Aorta (tissue), 5 donors: Measurements from ENCODE around the gene NEDD4L. TPM values are rescaled to one million over a fixed set of nuclear protein-coding genes. Genes with fewer than 3 reads are reported as not detected.
"Not testable (repeated sequence)": the region's sequence is repeated elsewhere in the genome, so short reads cannot be mapped to it uniquely, and the experiment has no call there.

Experiments used
- ATAC-seq: fragments of 200-7000 bp; cut with Tn5 transposase; one replicate; pipeline ENCODE4 v1.9.1; 2022; ENCODE audit warnings: moderate library complexity; ENCODE audit not compliant: low FRiP score
- DNase-seq, 2 donors: peaks; one replicate each; pipeline ENCODE4 v3.0.0-alpha.2; 2020
- H3K27ac ChIP-seq, 2 donors: one replicate each; pipeline ENCODE4 v1.5.1; 2013; ENCODE audit warnings: low read length in 2 of 2, mild to moderate bottlenecking in 2 of 2, moderate library complexity in 2 of 2, control low read depth in 1 of 2, inconsistent platforms in 1 of 2, low read depth in 1 of 2
- H3K27me3 ChIP-seq, 2 donors: one replicate each; pipeline ENCODE4 v1.6.1; 2013; ENCODE audit warnings: control low read depth in 1 of 2, low read length in 1 of 2, mild to moderate bottlenecking in 1 of 2, moderate library complexity in 1 of 2; ENCODE audit not compliant: insufficient read depth in 2 of 2, control insufficient read depth in 1 of 2
- H3K36me3 ChIP-seq, 2 donors: one replicate each; pipeline ENCODE4 v1.6.1; 2013; ENCODE audit warnings: control low read depth in 1 of 2, low read length in 1 of 2, mild to moderate bottlenecking in 1 of 2; ENCODE audit not compliant: insufficient read depth in 2 of 2, control insufficient read depth in 1 of 2
- H3K4me1 ChIP-seq, 2 donors: one replicate each; pipeline ENCODE4 v1.6.1; 2013; ENCODE audit warnings: low read length in 2 of 2, control low read depth in 1 of 2, mild to moderate bottlenecking in 1 of 2, moderate library complexity in 1 of 2; ENCODE audit not compliant: insufficient read depth in 2 of 2, control insufficient read depth in 1 of 2
- H3K4me3 ChIP-seq, 2 donors: one replicate each; pipeline ENCODE4 v1.5.1; 2013; ENCODE audit warnings: low read length in 2 of 2, control low read depth in 1 of 2, mild to moderate bottlenecking in 1 of 2
- H3K9me3 ChIP-seq: one replicate; pipeline ENCODE4 v1.6.1; 2013; ENCODE audit warnings: mild to moderate bottlenecking, low read length; ENCODE audit not compliant: control insufficient read depth
- WGBS, 2 donors: extraction: QIAGEN DNeasy Blood & Tissue Kit; methylation state at CpG; one replicate each; pipeline ENCODE4 v1.1.7; 2013; 5-methylcytosine and 5-hydroxymethylcytosine counted together
- intact Hi-C, 2 donors: fragments of 100-400 bp; cut with DNase I; formaldehyde crosslinking; loops; one replicate each; pipeline versions ENCODE4 v1.14.2 to v1.15.0; 2022
- polyA plus RNA-seq, 2 donors: library from polyadenylated mRNA; stranded (reverse); fragments of 200-250 nt; gene quantifications; one replicate each; pipeline ENCODE4 v1.2.3, GENCODE V29; 2013
- total RNA-seq, 2 donors: library from RNA; stranded (reverse); fragmentation: NEBNext Ultra II Directional; extraction: Animal tissue kit (Norgen Biotek cat#: 25700); gene quantifications; one replicate each; pipeline ENCODE4 v1.2.1, GENCODE V29; 2021
- donor health status: healthy with polysubstance abuse.
- donor health status: Bipolar disorder and iron deficiency.
- donor health status: DM: no; HTN: no; CAD: no.
- donor health status: DM: no; HTN: no; CAD: no.
- donor health status: DM: yes; HTN: yes; CAD: no.

NEDD4L gene
- total and polyA plus RNA-seq, 4 donors: 4.0 to 24.0 (median 17.8) TPM

- ATAC-seq (no peak), DNase-seq (no peak)
- peaks cover 1% of the 10 kb centered on the region for H3K9me3 ChIP-seq
- intact Hi-C loops: no loop called here
- H3K4me3 ChIP-seq: no peak overlapping the region
- H3K36me3 ChIP-seq: no peaks in the 10 kb centered on the region
- 96 to 97% methylated on average over 5 of the region's 5 CpGs for WGBS, 2 donors
- no peaks in the 10 kb centered on the region for H3K27me3 ChIP-seq
- no peak overlapping the region for H3K27ac ChIP-seq
- H3K4me1 ChIP-seq: no peaks in the 10 kb centered on the region
Observed at GRCh38 chr18:58264075-58264474, 220.0 kb downstream of the NEDD4L start.

GRCh38 chr18:58264840-58265239 lies 220.8 kb downstream of the NEDD4L start:
- H3K27me3 ChIP-seq: no peaks in the 10 kb centered on the region
- no peak for DNase-seq
- ATAC-seq: no peak
- WGBS, 2 donors: 93 to 98% methylated on average over 2 of the region's 2 CpGs
- intact Hi-C loops: no loop called here
- no peak overlapping the region for H3K27ac ChIP-seq
- no peaks in the 10 kb centered on the region for H3K4me1 ChIP-seq
- H3K4me3 ChIP-seq: no peak overlapping the region
- H3K36me3 ChIP-seq: no peaks in the 10 kb centered on the region
- H3K9me3 ChIP-seq: peaks cover 1% of the 10 kb centered on the region

DNA sequence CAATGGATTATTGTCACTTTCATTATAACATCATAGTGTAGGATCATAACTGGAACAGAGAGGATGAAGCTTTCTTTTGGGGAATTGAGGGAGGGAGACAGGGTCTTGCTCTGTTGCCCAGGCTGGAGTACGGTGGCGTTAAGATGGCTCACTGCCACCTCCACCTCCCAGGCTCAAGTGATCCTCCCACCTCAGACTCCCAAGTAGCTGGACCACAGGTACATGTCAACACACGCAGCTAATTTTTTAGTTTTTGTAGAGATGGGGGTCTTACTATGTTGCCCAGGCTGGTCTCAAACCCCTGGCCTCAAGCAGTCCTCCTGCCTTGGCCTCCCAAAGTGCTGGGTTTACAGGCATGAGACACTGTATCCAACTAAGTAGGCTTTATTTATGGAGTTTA lies 221.5 kb downstream of the NEDD4L start:
- ATAC-seq, H3K27ac ChIP-seq, H3K4me3 ChIP-seq, H3K9me3 ChIP-seq, H3K4me1 ChIP-seq, H3K27me3 ChIP-seq, H3K36me3 ChIP-seq, intact Hi-C loops, DNase-seq: not testable (repeated sequence)
- 97 to 100% methylated on average over 3 of the region's 3 CpGs for WGBS, 2 donors

DNA sequence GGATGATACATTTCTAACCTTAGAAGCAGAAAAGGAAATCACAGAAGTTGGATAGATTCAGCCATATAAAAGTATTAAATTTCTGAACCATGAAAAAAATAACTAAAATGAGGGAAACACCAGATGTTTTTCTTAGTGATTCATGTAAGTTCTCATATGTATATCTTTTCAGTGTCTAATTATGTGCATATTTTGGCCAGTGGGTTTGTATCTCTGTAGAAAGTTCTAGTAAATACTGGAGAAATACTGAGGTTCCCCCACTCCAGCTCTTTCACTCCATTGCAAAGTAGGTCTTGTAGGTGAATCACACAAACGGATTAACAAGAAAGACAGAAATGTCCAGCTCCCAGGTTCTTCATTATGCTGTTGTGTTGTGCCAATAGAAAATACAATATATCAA lies 222.3 kb downstream of the NEDD4L start:
- no peaks in the 10 kb centered on the region for H3K27me3 ChIP-seq
- H3K9me3 ChIP-seq: peaks cover 1% of the 10 kb centered on the region
- intact Hi-C loops: no loop called here
- DNase-seq (no peak), ATAC-seq (no peak)
- no peaks in the 10 kb centered on the region for H3K4me1 ChIP-seq
- 88 to 90% methylated on average over 1 of the region's 1 CpG for WGBS, 2 donors
- H3K36me3 ChIP-seq: no peaks in the 10 kb centered on the region
- H3K27ac ChIP-seq: no peak overlapping the region
- no peak overlapping the region for H3K4me3 ChIP-seq

DNA sequence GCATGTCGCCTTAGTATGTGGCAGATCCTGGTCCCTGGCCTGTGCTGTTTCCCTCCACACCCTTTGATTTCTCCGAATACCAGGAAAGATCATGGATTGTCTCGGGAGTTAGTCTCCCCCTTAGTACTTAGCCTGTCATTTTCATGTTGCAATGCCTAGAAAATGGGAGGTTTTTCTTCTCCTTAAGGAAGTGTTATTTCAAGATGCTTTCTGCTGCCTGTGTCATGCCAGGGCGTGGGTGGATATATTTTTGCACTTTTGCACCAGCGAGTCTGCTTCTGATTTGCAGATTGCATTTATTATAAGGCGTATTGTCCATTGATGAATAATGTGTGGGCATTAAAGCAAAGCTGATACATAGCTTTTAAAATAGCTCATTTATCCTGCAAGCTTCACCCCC lies 223.5 kb downstream of the NEDD4L start:
- no peak overlapping the region for H3K27ac ChIP-seq
- H3K27me3 ChIP-seq: no peaks in the 10 kb centered on the region
- no peaks in the 10 kb centered on the region for H3K36me3 ChIP-seq
- no peaks in the 10 kb centered on the region for H3K4me1 ChIP-seq
- 81 to 85% methylated on average over 6 of the region's 6 CpGs for WGBS, 2 donors
- no peak for DNase-seq
- ATAC-seq: no peak
- H3K4me3 ChIP-seq: no peak overlapping the region
- intact Hi-C loops: no loop called here
- H3K9me3 ChIP-seq: peaks cover 1% of the 10 kb centered on the region

- ATAC-seq (no peak), DNase-seq (no peak)
- 82 to 88% methylated on average over 2 of the region's 2 CpGs for WGBS, 2 donors
- no peaks in the 10 kb centered on the region for H3K36me3 ChIP-seq
- H3K9me3 ChIP-seq: peaks cover 1% of the 10 kb centered on the region
- no peaks in the 10 kb centered on the region for H3K27me3 ChIP-seq
- H3K4me1 ChIP-seq: no peaks in the 10 kb centered on the region
- H3K4me3 ChIP-seq: no peak overlapping the region
- H3K27ac ChIP-seq: no peak overlapping the region
- intact Hi-C loops: no loop called here
Observed at GRCh38 chr18:58268849-58269248, 224.8 kb downstream of the NEDD4L start.

DNA sequence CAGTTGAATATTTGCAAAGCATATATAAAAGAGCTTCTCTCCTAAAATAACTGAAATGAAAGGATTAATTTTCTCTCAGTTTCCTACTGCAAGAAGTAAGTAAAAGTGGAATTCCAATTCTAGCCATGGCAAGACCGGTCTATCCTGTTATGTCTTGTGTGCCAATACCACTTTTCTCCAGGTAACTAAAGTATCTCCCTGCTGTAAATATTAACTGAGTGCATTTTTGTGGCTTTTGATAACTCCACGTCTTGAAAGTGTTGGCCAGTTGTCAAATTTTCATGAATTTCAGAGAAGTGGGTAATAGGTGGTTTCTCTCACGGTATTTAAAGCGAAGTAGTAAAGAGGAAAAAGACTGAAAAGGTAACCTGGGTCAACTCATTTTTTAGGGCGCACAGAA lies 225.9 kb downstream of the NEDD4L start:
- Histone ChIP-seq H3K36me3 (no peaks in the 10 kb centered on the region), H3K4me1 (no peaks in the 10 kb centered on the region), H3K27me3 (no peaks in the 10 kb centered on the region), H3K4me3 (no peak overlapping the region), H3K9me3 (no peaks in the 10 kb centered on the region), H3K27ac (no peak overlapping the region)
- ATAC-seq (no peak), DNase-seq (no peak)
- intact Hi-C loops: no loop called here
- WGBS, 2 donors: 85 to 86% methylated on average over 5 of the region's 5 CpGs

DNA sequence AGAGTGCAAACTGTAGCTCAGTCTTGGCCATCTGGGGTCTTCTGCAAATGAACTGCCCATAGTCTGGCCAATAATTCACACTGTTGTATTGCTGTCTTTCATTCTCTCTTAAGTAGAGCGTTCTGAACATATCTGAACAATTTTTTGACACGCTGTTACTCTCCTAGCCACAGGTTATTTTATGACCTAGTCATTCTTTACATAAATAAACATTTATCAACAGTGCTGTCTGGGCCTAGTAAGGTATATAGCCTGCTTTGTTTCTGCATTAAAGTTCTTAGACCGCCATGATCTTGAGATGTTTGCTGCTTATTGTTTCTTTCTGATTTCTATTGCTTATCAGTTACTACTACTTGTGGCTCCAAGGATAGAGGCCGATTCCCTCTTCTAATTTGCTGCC lies 226.4 kb downstream of the NEDD4L start:
- H3K4me3 ChIP-seq: no peak overlapping the region
- H3K27me3 ChIP-seq: no peaks in the 10 kb centered on the region
- WGBS, 2 donors: 94 to 96% methylated on average over 4 of the region's 4 CpGs
- H3K9me3 ChIP-seq: no peaks in the 10 kb centered on the region
- no peak for DNase-seq
- H3K4me1 ChIP-seq: no peaks in the 10 kb centered on the region
- no peaks in the 10 kb centered on the region for H3K36me3 ChIP-seq
- intact Hi-C loops: no loop called here
- H3K27ac ChIP-seq: no peak overlapping the region
- no peak for ATAC-seq

DNA sequence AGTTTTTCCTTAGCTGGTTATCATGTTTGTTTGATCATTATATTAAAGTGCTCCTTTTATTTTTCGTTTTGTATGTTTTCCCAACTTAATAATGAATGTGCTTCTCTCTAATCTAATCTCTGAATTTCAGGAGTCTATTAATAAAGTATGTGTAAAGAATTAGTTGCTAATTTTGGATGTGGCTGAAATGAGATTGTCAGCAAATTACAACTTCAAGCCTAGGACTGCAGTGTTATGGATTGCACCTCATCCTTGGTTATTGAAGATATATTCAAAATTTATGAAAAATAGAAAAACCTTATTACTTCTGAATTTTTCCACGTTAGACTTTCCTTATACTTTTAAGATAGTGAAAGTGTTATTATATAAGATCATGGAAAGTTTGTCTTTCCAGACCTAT lies 227.7 kb downstream of the NEDD4L start:
- Histone ChIP-seq H3K9me3 (no peaks in the 10 kb centered on the region), H3K27me3 (no peaks in the 10 kb centered on the region), H3K36me3 (no peaks in the 10 kb centered on the region), H3K27ac (no peak overlapping the region), H3K4me1 (no peaks in the 10 kb centered on the region), H3K4me3 (no peak overlapping the region)
- WGBS, 2 donors: 55 to 58% methylated on average over 2 of the region's 2 CpGs
- intact Hi-C loops: no loop called here
- DNase-seq (no peak), ATAC-seq (no peak)
